H9 (cell line): ENCODE data around the gene PSMD6. TPM values are rescaled to one million over a fixed set of nuclear protein-coding genes. Genes with fewer than 3 reads are reported as not detected.

Experiments
- DNase-seq: peaks from one replicate; pipeline ENCODE4 v3.0.0-alpha.2; 2017
- H2AFZ ChIP-seq: one replicate; pipeline ENCODE4 v1.6.1; 2013; ENCODE audit warnings: mild to moderate bottlenecking, low read length, control low read depth, moderate library complexity
- H2AK5ac ChIP-seq: 2 replicates; pipeline ENCODE4 v1.6.1; 2013; ENCODE audit warnings: low read length, control low read depth, mixed read lengths; ENCODE audit not compliant: insufficient read length
- H2BK120ac ChIP-seq: one replicate; pipeline ENCODE4 v1.6.1; 2013; ENCODE audit warnings: low read depth, mild to moderate bottlenecking, low read length, control low read depth, inconsistent platforms; ENCODE audit not compliant: poor library complexity, severe bottlenecking
- H2BK12ac ChIP-seq: 2 replicates; pipeline ENCODE4 v1.6.1; 2013; ENCODE audit warnings: low read length, control low read depth, mixed read lengths, low read depth; ENCODE audit not compliant: insufficient read length
- H2BK15ac ChIP-seq: 2 replicates; pipeline ENCODE4 v1.6.1; 2013; ENCODE audit warnings: low read depth, low read length, control low read depth
- H2BK20ac ChIP-seq: one replicate; pipeline ENCODE4 v1.6.1; 2013; ENCODE audit warnings: low read depth, mild to moderate bottlenecking, low read length, control low read depth, inconsistent platforms; ENCODE audit not compliant: poor library complexity, severe bottlenecking
- H2BK5ac ChIP-seq: 2 replicates; pipeline ENCODE4 v1.6.1; 2013; ENCODE audit warnings: low read length, control low read depth, mixed read lengths; ENCODE audit not compliant: insufficient read length
- H3K14ac ChIP-seq: 2 replicates; pipeline ENCODE4 v1.6.1; 2013; ENCODE audit warnings: low read length, control low read depth; ENCODE audit not compliant: insufficient read depth
- H3K18ac ChIP-seq: 2 replicates; pipeline ENCODE4 v1.6.1; 2013; ENCODE audit warnings: low read depth, mild to moderate bottlenecking, mixed read lengths, low read length, control low read depth; ENCODE audit not compliant: insufficient read length
- H3K23ac ChIP-seq: 2 replicates; pipeline ENCODE4 v1.6.1; 2013; ENCODE audit warnings: low read length, control low read depth, mixed read lengths, low read depth; ENCODE audit not compliant: insufficient read length
- H3K23me2 ChIP-seq: 2 replicates; pipeline ENCODE4 v1.6.1; 2013; ENCODE audit warnings: low read depth, mild to moderate bottlenecking, mixed read lengths, low read length, control low read depth; ENCODE audit not compliant: insufficient read length, poor library complexity, severe bottlenecking
- H3K27ac ChIP-seq: 2 replicates; pipeline ENCODE4 v1.5.1; 2013; ENCODE audit warnings: low read length, control low read depth, mixed read lengths, low read depth; ENCODE audit not compliant: insufficient read length
- H3K27me3 ChIP-seq: 2 replicates; pipeline ENCODE4 v1.6.1; 2013; ENCODE audit warnings: low read length, control low read depth, inconsistent platforms; ENCODE audit not compliant: insufficient read depth
- H3K4ac ChIP-seq: 2 replicates; pipeline ENCODE4 v1.6.1; 2013; ENCODE audit warnings: low read depth, mild to moderate bottlenecking, control low read depth, inconsistent platforms, low read length, moderate library complexity
- H3K4me1 ChIP-seq: 2 replicates; pipeline ENCODE4 v1.6.1; 2013; ENCODE audit warnings: low read length, control low read depth, inconsistent platforms; ENCODE audit not compliant: insufficient read depth
- H3K4me2 ChIP-seq: 2 replicates; pipeline ENCODE4 v1.6.1; 2013; ENCODE audit warnings: low read length, control low read depth, mixed read lengths; ENCODE audit not compliant: insufficient read length, insufficient read depth
- H3K56ac ChIP-seq: 2 replicates; pipeline ENCODE4 v1.6.1; 2013; ENCODE audit warnings: low read depth, mild to moderate bottlenecking, mixed read lengths, low read length, control low read depth; ENCODE audit not compliant: insufficient read length
- H3K79me1 ChIP-seq: 2 replicates; pipeline ENCODE4 v1.6.1; 2013; ENCODE audit warnings: low read depth, mild to moderate bottlenecking, moderate library complexity, low read length, control low read depth, inconsistent platforms; ENCODE audit not compliant: insufficient read depth, poor library complexity, severe bottlenecking
- H3K79me2 ChIP-seq: 2 replicates; pipeline ENCODE4 v1.6.1; 2013; ENCODE audit warnings: low read length, control low read depth, inconsistent platforms; ENCODE audit not compliant: insufficient read depth
- H3K9ac ChIP-seq: 2 replicates; pipeline ENCODE4 v1.6.1; 2013; ENCODE audit warnings: low read length, control low read depth, mixed read lengths; ENCODE audit not compliant: insufficient read length; ENCODE audit errors: extremely low read depth
- H3K9me3 ChIP-seq: one replicate; pipeline ENCODE4 v1.6.1; 2013; ENCODE audit warnings: low read depth, low read length, inconsistent platforms; ENCODE audit not compliant: control insufficient read depth
- H3T11ph ChIP-seq: one replicate; pipeline ENCODE4 v1.6.1; 2013; ENCODE audit warnings: mild to moderate bottlenecking, low read length, control low read depth, inconsistent platforms
- H4K20me1 ChIP-seq: one replicate; pipeline ENCODE4 v1.6.1; 2013; ENCODE audit not compliant: control insufficient read depth, insufficient read length, insufficient read depth
- H4K5ac ChIP-seq: 2 replicates; pipeline ENCODE4 v1.6.1; 2013; ENCODE audit warnings: low read depth, mild to moderate bottlenecking, mixed read lengths, low read length, control low read depth; ENCODE audit not compliant: insufficient read length
- H4K8ac ChIP-seq: replicated peaks from 2 replicates; pipeline ENCODE4 v1.6.1; 2013; ENCODE audit warnings: low read length, control low read depth, mixed read lengths, low read depth; ENCODE audit not compliant: insufficient read length
- H4K91ac ChIP-seq: 2 replicates; pipeline ENCODE4 v1.6.1; 2013; ENCODE audit warnings: low read depth, mild to moderate bottlenecking, moderate library complexity, mixed read lengths, low read length, control low read depth; ENCODE audit not compliant: insufficient read length
- H3K27ac Mint-ChIP-seq, 3 experiments: 2 replicates in 2 of 3; 3 replicates in 1 of 3; pipeline ENCODE4 v1.8.0; 2020 to 2021; ENCODE audit warnings: mixed read lengths in 3 of 3, mild to moderate bottlenecking in 1 of 3, moderate library complexity in 1 of 3
- H3K27me3 Mint-ChIP-seq: 2 replicates; pipeline ENCODE4 v1.8.0; 2021; ENCODE audit warnings: low read depth, mild to moderate bottlenecking, moderate library complexity, mixed read lengths
- H3K36me3 Mint-ChIP-seq, 3 experiments: 2 replicates in 2 of 3; 3 replicates in 1 of 3; pipeline ENCODE4 v1.8.0; 2020 to 2021; ENCODE audit warnings: low read depth in 3 of 3, mixed read lengths in 3 of 3; ENCODE audit not compliant: insufficient read depth in 1 of 3
- H3K4me1 Mint-ChIP-seq, 2 experiments: 2 replicates each; pipeline ENCODE4 v1.8.0; 2020; ENCODE audit warnings: mixed read lengths in 2 of 2
- H3K4me3 Mint-ChIP-seq, 2 experiments: 2 replicates in 1 of 2; 3 replicates in 1 of 2; pipeline ENCODE4 v1.8.0; 2020 to 2021; ENCODE audit warnings: mild to moderate bottlenecking in 2 of 2, mixed read lengths in 2 of 2, moderate library complexity in 1 of 2
- H3K9me3 Mint-ChIP-seq, 2 experiments: 2 replicates in 1 of 2; 3 replicates in 1 of 2; pipeline ENCODE4 v1.8.0; 2020; ENCODE audit warnings: mild to moderate bottlenecking in 2 of 2, mixed read lengths in 2 of 2, moderate library complexity in 1 of 2
- CTCF ChIP-seq: fragments of 200-600 bp; sonication (generic); conservative IDR thresholded peaks from 3 replicates; pipeline ENCODE4 v1.8.0; 2021; ENCODE audit warnings: antibody characterized with exemption, mild to moderate bottlenecking
- WGBS: extraction: QIAGEN DNeasy Blood & Tissue Kit; methylation state at CpG from one replicate; pipeline ENCODE4 v1.1.7; 2013; ENCODE audit warnings: missing lambda C conversion rate, low lambda C conversion rate, mixed read lengths; ENCODE audit not compliant: insufficient read length; ENCODE audit errors: extremely low coverage; 5-methylcytosine and 5-hydroxymethylcytosine counted together
- total RNA-seq: library from RNA; stranded (reverse); gene quantifications from 2 replicates; pipeline ENCODE4 v1.2.1, GENCODE V29; 2021

Gene PSMD6
- total RNA-seq, 1 experiment from 2014 or later, result 112 TPM

GRCh38 chr3:63981980-63982379 lies 41.3 kb downstream of the PSMD6 start:
- Histone ChIP-seq H3K18ac (no peak overlapping the region), H3K79me2 (no peaks in the 10 kb centered on the region), H2AK5ac (no peak overlapping the region), H2BK15ac (no peak overlapping the region), H3K56ac (no peak overlapping the region), H3T11ph (no peak overlapping the region), H3K9me3 (no peaks in the 10 kb centered on the region), H3K4me2 (no peak overlapping the region), H2BK20ac (no peak overlapping the region), H3K23ac (no peak overlapping the region), H3K9ac (no peak overlapping the region), H3K27ac (no peak overlapping the region), H2BK120ac (no peak overlapping the region), H2BK12ac (no peak overlapping the region), H4K8ac (no peak overlapping the region), H3K4me1 (peaks cover 2% of the 10 kb centered on the region; the same call in 1 of the 2 replicates), H3K27me3 (no peaks in the 10 kb centered on the region), H3K14ac (no peak overlapping the region), H3K23me2 (no peaks in the 10 kb centered on the region), H3K79me1 (no peaks in the 10 kb centered on the region), H4K91ac (no peak overlapping the region), H4K20me1 (no peaks in the 10 kb centered on the region), H4K5ac (no peak overlapping the region), H2AFZ (no peak overlapping the region), H3K4ac (no peak overlapping the region), H2BK5ac (no peak overlapping the region)
- peaks cover 1 to 18% (median 17%) of the 10 kb centered on the region in 3 experiments; a peak in 6 of 7 replicates for H3K36me3 Mint-ChIP-seq
- H3K27ac Mint-ChIP-seq, result peak overlapping the region in 1 of 3 experiments; percentile 25; a peak in 1 of 7 replicates
- no peak for TF ChIP-seq CTCF
- peaks cover 2% of the 10 kb centered on the region in 2 experiments; a peak in 2 of 4 replicates for H3K4me1 Mint-ChIP-seq
- WGBS, result no CpG with 5 or more reads among the region's 4 CpGs
- no peak for DNase-seq
- H3K4me3 Mint-ChIP-seq, result no peak overlapping the region
- no peaks in the 10 kb centered on the region for H3K9me3 Mint-ChIP-seq
- H3K27me3 Mint-ChIP-seq, result no peaks in the 10 kb centered on the region
